Epidermal melanocyte (primary cell): ENCODE measurements around the gene ARSG.
"Not testable (repeated sequence)": the region's sequence is repeated elsewhere in the genome, so short reads cannot be mapped to it uniquely, and the experiment has no call there.

Experiments
- DNase-seq: peaks from one replicate; pipeline ENCODE4 v3.0.0; 2011; ENCODE audit warnings: low spot score; ENCODE audit not compliant: insufficient read length

Gene ARSG

GRCh38 chr17:68304706-68305105 is 13.4 kb downstream of the ARSG start:
- DNase-seq, result no peak

- DNase-seq, result no peak
Measured at GRCh38 chr17:68305142-68305541, 13.8 kb downstream of the ARSG start.

GRCh38 chr17:68306819-68307218 is 15.5 kb downstream of the ARSG start:
- no peak for DNase-seq

- no peak for DNase-seq
Measured at GRCh38 chr17:68307443-68307842, 16.1 kb downstream of the ARSG start.

GRCh38 chr17:68308486-68308885 is 17.2 kb downstream of the ARSG start:
- DNase-seq, result not testable (repeated sequence)

GRCh38 chr17:68309066-68309670 is 17.9 kb downstream of the ARSG start:
- DNase-seq, result not testable (repeated sequence)

- no peak for DNase-seq
Measured at GRCh38 chr17:68310152-68310551, 18.9 kb downstream of the ARSG start.

- DNase-seq, result no peak
Measured at GRCh38 chr17:68314916-68315535, 23.7 kb downstream of the ARSG start.

- DNase-seq, result no peak
Measured at GRCh38 chr17:68315930-68316329, 24.6 kb downstream of the ARSG start.

GRCh38 chr17:68317458-68317857 is 26.2 kb downstream of the ARSG start:
- DNase-seq, result no peak

GRCh38 chr17:68318103-68318991 is 27.1 kb downstream of the ARSG start:
- DNase-seq, result no peak

- no peak for DNase-seq
Measured at GRCh38 chr17:68319410-68320162, 28.3 kb downstream of the ARSG start.

- no peak for DNase-seq
Measured at GRCh38 chr17:68320311-68320865, 29.1 kb downstream of the ARSG start.

GRCh38 chr17:68320943-68321555 is 29.8 kb downstream of the ARSG start:
- no peak for DNase-seq

GRCh38 chr17:68321556-68321954 is 30.3 kb downstream of the ARSG start:
- no peak for DNase-seq

GRCh38 chr17:68322630-68323029 is 31.3 kb downstream of the ARSG start:
- no peak for DNase-seq

- DNase-seq, result no peak
Measured at GRCh38 chr17:68324114-68324513, 32.8 kb downstream of the ARSG start.

GRCh38 chr17:68324654-68325336 is 33.5 kb downstream of the ARSG start:
- no peak for DNase-seq

GRCh38 chr17:68325961-68326360 is 34.7 kb downstream of the ARSG start:
- DNase-seq, result no peak

- no peak for DNase-seq
Measured at GRCh38 chr17:68326681-68327080, 35.4 kb downstream of the ARSG start.
